Measurements from ENCODE around the gene IFT52. TPM values are rescaled to one million over a fixed set of nuclear protein-coding genes. Genes with fewer than 3 reads are reported as not detected.
"Not testable (repeated sequence)": the region's sequence is repeated elsewhere in the genome, so short reads cannot be mapped to it uniquely, and the experiment has no call there.

IFT52 gene
- total RNA-seq, 1 experiment from 2014 or later = 46.4 TPM

DNA sequence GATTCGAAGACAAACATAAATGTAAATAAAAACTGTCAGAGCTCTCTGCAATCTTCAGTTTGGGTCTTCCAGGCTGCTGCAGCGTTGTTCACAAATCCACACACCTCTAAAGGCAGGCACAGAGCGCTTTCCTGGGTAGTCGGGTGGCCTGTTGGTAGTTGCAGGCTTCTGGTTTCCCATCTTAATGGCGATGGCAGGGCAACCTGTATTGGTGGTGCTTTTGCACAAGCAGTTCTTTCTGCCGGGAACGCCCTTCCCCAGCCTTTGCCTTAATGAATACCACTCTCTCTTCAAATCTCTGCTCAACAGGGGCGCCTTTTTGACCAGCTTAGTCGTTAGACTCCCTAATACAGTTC lies 723 bp upstream of the IFT52 start:
- peak overlapping the region; percentile 89 for H2AFZ ChIP-seq
- BruUV-seq (replicated peaks) = no TSS peak
- CTCF ChIA-PET = interaction anchor here (1.6 kb wide), 1 partner anchor 52 kb away, joined by 5 read pairs; no protein-coding TSS in a partner anchor
- no peaks in the 10 kb centered on the region for H4K20me1 ChIP-seq (ENCODE audit: insufficient read depth)
- POLR2A ChIA-PET (ENCODE audit: unreplicated experiment) = interaction anchor here (0.6 kb wide), 1 partner anchor 48 kb away, joined by 3 read pairs; no protein-coding TSS in a partner anchor
- peak overlapping the region; percentile 81 for H3K4me3 ChIP-seq
- H3K27ac ChIP-seq = no peak overlapping the region
- peaks cover 27% of the 10 kb centered on the region for H3K79me2 ChIP-seq (ENCODE audit: low read depth)
- H3K36me3 ChIP-seq (ENCODE audit: low read depth) = 0 out of 2 replicates have a peak, but pooled peaks cover 4% of the 10 kb centered on the region
- peaks cover 22% of the 10 kb centered on the region for H3K4me1 ChIP-seq (replicated peaks; ENCODE audit: insufficient read depth)
- peak overlapping the region; percentile 92 for H3K4me2 ChIP-seq
- no peaks in the 10 kb centered on the region for H3K9me2 ChIP-seq (ENCODE audit: insufficient read depth)
- no peaks in the 10 kb centered on the region for H3K27me3 ChIP-seq (ENCODE audit: insufficient read depth, low read depth)
- no peaks in the 10 kb centered on the region for H3F3A ChIP-seq (ENCODE audit: insufficient read depth, low read depth)
- no peak for TF ChIP-seq CTCF (conservative IDR thresholded peaks at IDR 0.05)
- no peak for TF ChIP-seq EZH2 (IDR thresholded peaks at IDR 0.05; ENCODE audit: low read depth)
- intact Hi-C loops (cut with micrococcal nuclease; ENCODE audit: unreplicated experiment) = loop anchor here (5.0 kb wide), 1 partner anchor 133 kb away; the partner anchor contains the start of gene SRSF6
- DNase-seq = no peak
- no peaks in the 10 kb centered on the region for H3K9me3 ChIP-seq (ENCODE audit: insufficient read depth, low read depth)

DNA sequence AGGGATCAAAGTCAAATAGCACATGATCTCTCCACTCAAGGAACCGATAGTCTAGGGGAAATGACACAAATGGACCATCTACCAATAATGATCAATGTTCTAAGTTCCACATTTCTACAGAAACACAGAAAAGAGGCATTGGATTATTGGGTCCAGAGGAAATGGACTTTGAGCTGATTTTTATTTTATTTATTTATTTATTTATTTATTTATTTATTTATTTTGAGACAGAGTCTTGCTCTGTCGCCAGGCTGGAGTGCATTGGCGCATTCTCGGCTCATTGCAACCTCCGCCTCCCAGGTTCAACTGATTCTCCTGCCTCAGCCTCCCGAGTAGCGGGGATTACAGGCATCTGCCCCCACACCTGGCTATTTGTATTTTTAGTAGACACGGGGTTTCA lies 11.2 kb downstream of the IFT52 start:
- H3K4me1 ChIP-seq (replicated peaks; ENCODE audit: insufficient read depth); H3K79me2 ChIP-seq (ENCODE audit: low read depth); H2AFZ ChIP-seq; intact Hi-C loops (cut with micrococcal nuclease; ENCODE audit: unreplicated experiment); H3K4me3 ChIP-seq; CTCF ChIA-PET; H3K27ac ChIP-seq; H3K9me2 ChIP-seq (ENCODE audit: insufficient read depth); BruUV-seq (replicated peaks); H3K27me3 ChIP-seq (ENCODE audit: insufficient read depth, low read depth); POLR2A ChIA-PET (ENCODE audit: unreplicated experiment); H3K9me3 ChIP-seq (ENCODE audit: insufficient read depth, low read depth); DNase-seq; H3F3A ChIP-seq (ENCODE audit: insufficient read depth, low read depth); H3K4me2 ChIP-seq; H4K20me1 ChIP-seq (ENCODE audit: insufficient read depth): not testable (repeated sequence)
- H3K36me3 ChIP-seq (ENCODE audit: low read depth) = peaks cover 33% of the 10 kb centered on the region

DNA sequence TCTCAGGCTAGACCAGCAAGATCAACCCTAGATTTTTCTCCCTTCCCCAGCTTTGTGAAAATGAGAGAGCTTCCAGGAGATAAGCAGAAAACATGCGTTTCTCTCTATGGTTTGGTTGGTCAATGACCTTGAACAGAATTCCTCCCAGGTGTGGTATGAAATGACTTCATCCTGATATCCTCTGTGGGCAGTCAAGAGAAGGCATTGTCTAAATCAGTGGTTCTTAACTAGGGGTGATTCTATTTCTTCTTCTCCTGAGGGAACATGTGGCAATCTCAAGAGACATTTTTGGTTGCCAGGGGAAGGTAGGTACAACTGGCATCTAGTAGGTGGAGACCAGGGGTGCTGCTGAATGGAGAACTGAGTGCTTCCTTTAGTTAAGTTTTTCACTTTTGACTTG lies 12.4 kb downstream of the IFT52 start:
- Histone ChIP-seq H3K4me2 (no peak overlapping the region), H3K36me3 (ENCODE audit: low read depth) (peaks cover 25% of the 10 kb centered on the region), H2AFZ (no peak overlapping the region), H3K27me3 (ENCODE audit: insufficient read depth, low read depth) (no peaks in the 10 kb centered on the region), H4K20me1 (ENCODE audit: insufficient read depth) (no peaks in the 10 kb centered on the region), H3K4me1 (replicated peaks; ENCODE audit: insufficient read depth) (no peaks in the 10 kb centered on the region), H3F3A (ENCODE audit: insufficient read depth, low read depth) (no peaks in the 10 kb centered on the region), H3K79me2 (ENCODE audit: low read depth) (no peaks in the 10 kb centered on the region), H3K27ac (no peak overlapping the region), H3K9me3 (ENCODE audit: insufficient read depth, low read depth) (no peaks in the 10 kb centered on the region), H3K9me2 (ENCODE audit: insufficient read depth) (no peaks in the 10 kb centered on the region), H3K4me3 (no peak overlapping the region)
- no TSS peak for BruUV-seq (replicated peaks)
- POLR2A ChIA-PET (ENCODE audit: unreplicated experiment) = interaction anchor here (0.6 kb wide), 1 partner anchor 123 kb away, joined by 9 read pairs; no protein-coding TSS in a partner anchor
- CTCF ChIA-PET = interaction anchor here (0.9 kb wide), 1 partner anchor 66 kb away, joined by 3 read pairs; no protein-coding TSS in a partner anchor
- intact Hi-C loops (cut with micrococcal nuclease; ENCODE audit: unreplicated experiment) = no loop called here
- DNase-seq = no peak
- TF ChIP-seq CTCF (conservative IDR thresholded peaks at IDR 0.05) = no peak
- TF ChIP-seq EZH2 (IDR thresholded peaks at IDR 0.05; ENCODE audit: low read depth) = no peak

DNA sequence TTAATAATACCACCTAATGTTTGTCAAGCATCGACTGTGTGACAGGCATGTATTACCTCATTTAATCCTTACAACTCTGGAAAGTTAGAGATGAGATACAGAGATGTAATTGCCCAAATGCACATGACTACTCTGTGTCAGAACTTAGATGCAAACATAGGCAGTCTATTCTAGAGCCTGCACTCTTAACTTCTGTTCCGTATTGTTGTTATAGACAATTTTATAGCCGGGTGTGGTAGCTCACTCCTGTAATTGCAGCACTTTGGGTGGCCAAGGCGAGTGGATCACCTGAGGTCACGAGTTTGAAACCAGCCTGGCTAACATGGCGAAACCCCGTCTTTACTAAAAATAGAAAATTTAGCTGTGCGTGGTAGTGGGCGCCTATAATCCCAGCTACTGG lies 15.0 kb downstream of the IFT52 start:
- no peaks in the 10 kb centered on the region for H4K20me1 ChIP-seq (ENCODE audit: insufficient read depth)
- CTCF ChIA-PET = no interaction called here
- H3K4me2 ChIP-seq = no peak overlapping the region
- no peaks in the 10 kb centered on the region for H3K9me3 ChIP-seq (ENCODE audit: insufficient read depth, low read depth)
- no peaks in the 10 kb centered on the region for H3K27me3 ChIP-seq (ENCODE audit: insufficient read depth, low read depth)
- H2AFZ ChIP-seq = no peak overlapping the region
- H3K27ac ChIP-seq = no peak overlapping the region
- no peak for TF ChIP-seq CTCF (conservative IDR thresholded peaks at IDR 0.05)
- no peak for TF ChIP-seq EZH2 (IDR thresholded peaks at IDR 0.05; ENCODE audit: low read depth)
- peaks cover 16% of the 10 kb centered on the region for H3K36me3 ChIP-seq (ENCODE audit: low read depth)
- H3F3A ChIP-seq (ENCODE audit: insufficient read depth, low read depth) = no peaks in the 10 kb centered on the region
- POLR2A ChIA-PET (ENCODE audit: unreplicated experiment) = no interaction called here
- DNase-seq = no peak
- H3K9me2 ChIP-seq (ENCODE audit: insufficient read depth) = no peaks in the 10 kb centered on the region
- no peak overlapping the region for H3K4me3 ChIP-seq
- no peaks in the 10 kb centered on the region for H3K4me1 ChIP-seq (replicated peaks; ENCODE audit: insufficient read depth)
- H3K79me2 ChIP-seq (ENCODE audit: low read depth) = no peaks in the 10 kb centered on the region
- BruUV-seq (replicated peaks) = no TSS peak
- intact Hi-C loops (cut with micrococcal nuclease; ENCODE audit: unreplicated experiment) = no loop called here

GRCh38 chr20:43607278-43607677 lies 16.5 kb downstream of the IFT52 start:
- H3K4me3 ChIP-seq; H3K4me1 ChIP-seq (replicated peaks; ENCODE audit: insufficient read depth); H4K20me1 ChIP-seq (ENCODE audit: insufficient read depth); intact Hi-C loops (cut with micrococcal nuclease; ENCODE audit: unreplicated experiment); CTCF ChIA-PET; H3K9me2 ChIP-seq (ENCODE audit: insufficient read depth); H3K36me3 ChIP-seq (ENCODE audit: low read depth); H3K9me3 ChIP-seq (ENCODE audit: insufficient read depth, low read depth); DNase-seq; H2AFZ ChIP-seq; H3K27me3 ChIP-seq (ENCODE audit: insufficient read depth, low read depth); H3K79me2 ChIP-seq (ENCODE audit: low read depth); POLR2A ChIA-PET (ENCODE audit: unreplicated experiment); H3K4me2 ChIP-seq; H3F3A ChIP-seq (ENCODE audit: insufficient read depth, low read depth); H3K27ac ChIP-seq; BruUV-seq (replicated peaks): not testable (repeated sequence)

Measured in PC-9 (cell line).